HG02571 (cell line): ENCODE measurements around the gene RPTOR.

Source experiments
- ATAC-seq: cut with Tn5 transposase; IDR thresholded peaks from one replicate; pipeline ENCODE4 v1.9.1; 2021; ENCODE audit warnings: mild to moderate bottlenecking, moderate library complexity; ENCODE audit not compliant: unreplicated experiment

RPTOR gene

GRCh38 chr17:80998748-80999535, 454.3 kb downstream of the RPTOR start:
- ATAC-seq, result no peak

GRCh38 chr17:80999536-81000333, 455.1 kb downstream of the RPTOR start:
- ATAC-seq, result no peak

- ATAC-seq, result no peak
These were observed 455.6 kb downstream of the RPTOR start for GRCh38 chr17:81000334-81000630.

- ATAC-seq, result no peak
These were observed 456.2 kb downstream of the RPTOR start for GRCh38 chr17:81000631-81001357.

- no peak for ATAC-seq
These were observed 457.4 kb downstream of the RPTOR start for GRCh38 chr17:81002013-81002384.

GRCh38 chr17:81002409-81003361, 458.0 kb downstream of the RPTOR start:
- no peak for ATAC-seq

- ATAC-seq, result no peak
These were observed 459.3 kb downstream of the RPTOR start for GRCh38 chr17:81003711-81004475.

GRCh38 chr17:81006891-81007290, 462.3 kb downstream of the RPTOR start:
- ATAC-seq, result no peak

GRCh38 chr17:81008140-81008539, 463.5 kb downstream of the RPTOR start:
- no peak for ATAC-seq

- no peak for ATAC-seq
These were observed 464.5 kb downstream of the RPTOR start for GRCh38 chr17:81009136-81009535.

- no peak for ATAC-seq
These were observed 466.3 kb downstream of the RPTOR start for GRCh38 chr17:81010935-81011334.

GRCh38 chr17:81011951-81012350, 467.3 kb downstream of the RPTOR start:
- ATAC-seq, result no peak

- no peak for ATAC-seq
These were observed 468.2 kb downstream of the RPTOR start for GRCh38 chr17:81012574-81013447.

GRCh38 chr17:81013642-81014041, 469.0 kb downstream of the RPTOR start:
- no peak for ATAC-seq

- no peak for ATAC-seq
These were observed 470.5 kb downstream of the RPTOR start for GRCh38 chr17:81015136-81015535.
